AG04450 (cell line): ENCODE measurements around the gene COX19. TPM values are rescaled to one million over a fixed set of nuclear protein-coding genes. Genes with fewer than 3 reads are reported as not detected.

Source experiments
- CTCF ChIA-PET: fragments of 300-600, 350-600 bp; formaldehyde crosslinking; extraction: SDS; loops from one replicate; lab custom pipeline; 2022; ENCODE audit warnings: antibody characterized with exemption, inconsistent platforms; lab: Charles Lee
- POLR2A ChIA-PET: fragments of 350-600 bp; formaldehyde crosslinking; extraction: SDS; loops from one replicate; lab custom pipeline; 2021; ENCODE audit warnings: antibody characterized with exemption, inconsistent platforms; lab: Yijun Ruan, JAX
- DNase-seq: peaks from one replicate; pipeline ENCODE4 v3.0.0-alpha.2; 2011; ENCODE audit warnings: low read depth, low spot score
- H3K27ac ChIP-seq: one replicate; pipeline ENCODE4 v1.5.1; 2012; ENCODE audit warnings: low read depth, low read length, control low read depth
- H3K27me3 ChIP-seq: one replicate; pipeline ENCODE4 v1.6.0; 2012; ENCODE audit warnings: low read length; ENCODE audit not compliant: control insufficient read depth, insufficient read depth
- H3K4me3 ChIP-seq: 2 replicates; pipeline ENCODE4 v1.5.1; 2011; ENCODE audit warnings: mild to moderate bottlenecking, low read depth, low read length, control low read depth
- H3K9me3 ChIP-seq: 2 replicates; pipeline ENCODE4 v1.5.1; 2012; ENCODE audit warnings: low read length; ENCODE audit not compliant: control insufficient read depth, insufficient read depth
- CTCF ChIP-seq: IDR thresholded peaks from 2 replicates; pipeline ENCODE4 v1.5.1; 2011; ENCODE audit warnings: low read depth, low read length, control low read depth, inconsistent platforms
- polyA plus RNA-seq: library from polyadenylated mRNA; depleted of rRNA; stranded (reverse); fragments of >200 nt; gene quantifications from 2 replicates; pipeline ENCODE4 v1.2.3, GENCODE V29; 2011

COX19 gene
- polyA plus RNA-seq, 1 experiment = 6.8 TPM

- peaks cover 33% of the 10 kb centered on the region for H3K27me3 ChIP-seq
- POLR2A ChIA-PET = no interaction called here
- peaks cover 8% of the 10 kb centered on the region; the same call in 1 of the 2 replicates for H3K9me3 ChIP-seq
- H3K4me3 ChIP-seq = no peak overlapping the region
- H3K27ac ChIP-seq = no peak overlapping the region
- no peak for TF ChIP-seq CTCF
- no peak for DNase-seq
- CTCF ChIA-PET = interaction anchor here (0.6 kb wide), 1 partner anchor 11 kb away, joined by 7 read pairs; no protein-coding TSS in a partner anchor
Measured at GRCh38 chr7:959271-959670, 16.1 kb downstream of the COX19 start.

GRCh38 chr7:958221-959200 lies 16.8 kb downstream of the COX19 start:
- POLR2A ChIA-PET = no interaction called here

GRCh38 chr7:957418-958220 lies 17.7 kb downstream of the COX19 start:
- H3K4me3 ChIP-seq = no peak overlapping the region
- no peak overlapping the region for H3K27ac ChIP-seq
- peaks cover 7% of the 10 kb centered on the region; the same call in 1 of the 2 replicates for H3K9me3 ChIP-seq
- peaks cover 40% of the 10 kb centered on the region for H3K27me3 ChIP-seq
- ChIA-PET POLR2A (interaction anchor here (0.6 kb wide), 1 partner anchor 49 kb away, joined by 4 read pairs; no protein-coding TSS in a partner anchor), CTCF (interaction anchor here (1.2 kb wide), 1 partner anchor 17 kb away, joined by 3 read pairs; no protein-coding TSS in a partner anchor)
- DNase-seq = no peak
- no peak for TF ChIP-seq CTCF

More at GRCh38 chr7:958221-959200, 16.8 kb downstream of the COX19 start:
- Histone ChIP-seq H3K9me3 (peaks cover 8% of the 10 kb centered on the region; the same call in 1 of the 2 replicates), H3K27ac (no peak overlapping the region), H3K4me3 (no peak overlapping the region), H3K27me3 (peaks cover 33% of the 10 kb centered on the region)
- CTCF ChIA-PET = interaction anchor here (1.2 kb wide), 1 partner anchor 16 kb away, joined by 3 read pairs; no protein-coding TSS in a partner anchor
- no peak for TF ChIP-seq CTCF
- no peak for DNase-seq

- ChIA-PET CTCF (interaction anchor here (1.0 kb wide), 1 partner anchor 19 kb away, joined by 3 read pairs; no protein-coding TSS in a partner anchor), POLR2A (no interaction called here)
- no peak overlapping the region for H3K4me3 ChIP-seq
- TF ChIP-seq CTCF = no peak
- H3K27me3 ChIP-seq = peaks cover 43% of the 10 kb centered on the region
- H3K9me3 ChIP-seq = no peaks in the 10 kb centered on the region; the same call in 1 of the 2 replicates
- H3K27ac ChIP-seq = no peak overlapping the region
- DNase-seq = no peak
Measured at GRCh38 chr7:956031-956430, 19.3 kb downstream of the COX19 start.
